ENCODE measurements around the gene ARFGEF2. TPM values are rescaled to one million over a fixed set of nuclear protein-coding genes. Genes with fewer than 3 reads are reported as not detected.

The ARFGEF2 gene
- total and polyA plus RNA-seq, 2 of the 4 experiments (the other 2 are of a cell fraction): 10.3 to 39.1 TPM

DNA sequence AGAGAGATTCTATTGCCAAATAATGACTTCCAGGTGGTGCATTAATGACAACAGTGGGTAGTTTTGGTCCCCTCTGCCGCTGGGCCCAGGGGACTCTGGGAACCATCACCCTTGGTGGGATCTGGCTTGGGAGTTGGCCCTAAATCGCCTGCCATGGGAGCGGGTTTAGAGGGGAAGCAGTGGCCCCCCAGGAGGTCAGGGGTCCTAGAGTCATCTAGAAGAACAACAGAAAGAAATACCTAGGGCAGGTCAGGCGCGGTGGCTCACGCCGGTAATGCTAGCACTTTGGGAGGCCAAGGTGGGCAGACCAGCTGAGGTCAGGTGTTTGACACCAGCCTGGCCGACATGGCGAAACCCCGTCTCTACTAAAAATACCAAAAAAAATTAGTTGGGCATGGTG, 17.8 kb upstream of the ARFGEF2 start:
- Histone ChIP-seq H3K4me3 (ENCODE audit: insufficient read depth, low read depth, low read length) (no peak overlapping the region), H3K27ac (ENCODE audit: insufficient read depth, low read length) (no peak overlapping the region), H3K9me1 (ENCODE audit: insufficient read depth, low read length) (no peaks in the 10 kb centered on the region), H3K18ac (ENCODE audit: low read depth, low read length) (no peak overlapping the region), H2BK20ac (ENCODE audit: low read depth, low read length) (no peak overlapping the region), H4K91ac (ENCODE audit: insufficient read depth, low read depth, low read length) (no peak overlapping the region), H2AK9ac (replicated peaks; ENCODE audit: low read depth, low read length, poor library complexity) (no peak overlapping the region), H3K79me1 (ENCODE audit: low read depth in 1 of 2, low read length in 2 of 2) (no peaks in the 10 kb centered on the region), H2AFZ (replicated peaks; ENCODE audit: low read length, poor library complexity) (no peak overlapping the region), H2BK120ac (ENCODE audit: low read depth, low read length) (no peak overlapping the region), H2BK5ac (ENCODE audit: low read depth, low read length, poor library complexity, severe bottlenecking) (no peak overlapping the region), H3K56ac (ENCODE audit: extremely low read depth, insufficient read depth, low read length) (no peak overlapping the region), H3K23ac (ENCODE audit: low read depth, low read length) (no peak overlapping the region), H4K20me1 (ENCODE audit: insufficient read depth, low read length) (no peaks in the 10 kb centered on the region), H3K14ac (replicated peaks; ENCODE audit: low read depth, low read length) (no peak overlapping the region), H3K9ac (ENCODE audit: low read depth, low read length) (no peak overlapping the region), H2BK15ac (ENCODE audit: low read depth, low read length) (no peak overlapping the region), H4K8ac (ENCODE audit: low read depth in 2 of 2, low read length in 2 of 2) (no peak overlapping the region), H2AK5ac (ENCODE audit: low read depth, low read length) (no peak overlapping the region), H3K36me3 (ENCODE audit: control insufficient read depth, insufficient read depth, low read length) (no peaks in the 10 kb centered on the region), H3K27me3 (ENCODE audit: control insufficient read depth, insufficient read depth, low read length) (peaks cover 15% of the 10 kb centered on the region), H3K4me2 (ENCODE audit: low read depth, low read length) (no peak overlapping the region), H4K5ac (ENCODE audit: low read depth, low read length) (no peak overlapping the region), H3K9me3 (ENCODE audit: control insufficient read depth, insufficient read depth, low read length) (peaks cover under 1% of the 10 kb centered on the region), H3K4me1 (ENCODE audit: control insufficient read depth, insufficient read depth, low read length) (no peaks in the 10 kb centered on the region), H3K4ac (ENCODE audit: low read depth, low read length) (no peak overlapping the region)
- intact Hi-C loops (cut with micrococcal nuclease) (no loop called here), in situ Hi-C loops (cut with MboI; ENCODE audit: low sequenced_read_pairs) (loop anchor here (25.0 kb wide), 2 partner anchors 616 to 1241 kb away; no protein-coding TSS in a partner anchor), dilution Hi-C loops (cut with HindIII; ENCODE audit: low sequenced_read_pairs, unreplicated experiment) (no loop called here)
- ChIA-PET POLR2A (ENCODE audit: unreplicated experiment) (no interaction called here), CTCF (interaction anchor here (1.5 to 3.4 kb wide), 2 partner anchors 245 to 246 kb away, joined by 4 to 23 read pairs; no protein-coding TSS in a partner anchor)
- ATAC-seq (ENCODE audit: low read depth): no peak
- WGBS, 2 experiments (ENCODE audit: extremely low coverage in 2 of 2, insufficient read length in 1 of 2): 90% methylated on average over 2 of the region's 10 CpGs; no CpG with 5 or more reads in 1 of the 2 experiments
- no peak for TF ChIP-seq NFE2L2 (IDR thresholded peaks at IDR 0.05; ENCODE audit: low read depth, low read length)
- no peak for TF ChIP-seq FOS (IDR thresholded peaks at IDR 0.05; ENCODE audit: low read depth, low read length)
- TF ChIP-seq CEBPB (IDR thresholded peaks at IDR 0.05; ENCODE audit: low read depth, low read length): no peak
- TF ChIP-seq, protein P1, sequence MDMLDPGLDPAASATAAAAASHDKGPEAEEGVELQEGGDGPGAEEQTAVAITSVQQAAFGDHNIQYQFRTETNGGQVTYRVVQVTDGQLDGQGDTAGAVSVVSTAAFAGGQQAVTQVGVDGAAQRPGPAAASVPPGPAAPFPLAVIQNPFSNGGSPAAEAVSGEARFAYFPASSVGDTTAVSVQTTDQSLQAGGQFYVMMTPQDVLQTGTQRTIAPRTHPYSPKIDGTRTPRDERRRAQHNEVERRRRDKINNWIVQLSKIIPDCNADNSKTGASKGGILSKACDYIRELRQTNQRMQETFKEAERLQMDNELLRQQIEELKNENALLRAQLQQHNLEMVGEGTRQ (IDR thresholded peaks at IDR 0.05; ENCODE audit: low read depth, low read length): no peak
- no peak for TF ChIP-seq BHLHE40 (IDR thresholded peaks at IDR 0.05; ENCODE audit: low read depth, low read length)
- no peak for TF ChIP-seq RFX5 (IDR thresholded peaks at IDR 0.05; ENCODE audit: low read depth, low read length)
- no TSS peak for BruUV-seq (replicated peaks)
- DNase-seq: no peak

All from IMR-90 (cell line).